Progenitor cell of endocrine pancreas (in vitro differentiated cells): ENCODE results near the gene MDP1. TPM values are rescaled to one million over a fixed set of nuclear protein-coding genes. Genes with fewer than 3 reads are reported as not detected.
A peak's percentile ranks its signal among the peaks of the same experiment; 100 is the strongest.

Experiments
- DNase-seq: peaks from one replicate; pipeline ENCODE4 v3.0.0; 2021; ENCODE audit warnings: low spot score; ENCODE audit not compliant: unreplicated experiment
- H3K27ac Mint-ChIP-seq: 2 replicates; pipeline ENCODE4 v1.8.0; 2021; ENCODE audit warnings: mild to moderate bottlenecking, moderate library complexity, mixed read lengths
- H3K27me3 Mint-ChIP-seq: 2 replicates; pipeline ENCODE4 v1.8.0; 2021; ENCODE audit warnings: mixed read lengths
- H3K36me3 Mint-ChIP-seq: 2 replicates; pipeline ENCODE4 v1.8.0; 2022; ENCODE audit warnings: mixed read lengths; ENCODE audit not compliant: insufficient read depth
- H3K4me1 Mint-ChIP-seq: 2 replicates; pipeline ENCODE4 v1.8.0; 2021; ENCODE audit warnings: low read depth, mixed read lengths
- H3K4me3 Mint-ChIP-seq: 2 replicates; pipeline ENCODE4 v1.8.0; 2021; ENCODE audit warnings: low read depth, mild to moderate bottlenecking, moderate library complexity, mixed read lengths
- H3K9me3 Mint-ChIP-seq: 2 replicates; pipeline ENCODE4 v1.8.0; 2021; ENCODE audit warnings: low read depth, mixed read lengths
- CTCF ChIP-seq: fragments of 200-600 bp; sonication (generic); IDR thresholded peaks from one replicate; pipeline ENCODE4 v1.5.0; 2021; ENCODE audit warnings: antibody characterized with exemption, mild to moderate bottlenecking; ENCODE audit not compliant: unreplicated experiment
- total RNA-seq: library from RNA; stranded (reverse); gene quantifications from 2 replicates; pipeline ENCODE4 v1.2.1, GENCODE V29; 2021

MDP1 gene
- total RNA-seq, 1 donor from 2014 or later, result 15.2 TPM

DNA sequence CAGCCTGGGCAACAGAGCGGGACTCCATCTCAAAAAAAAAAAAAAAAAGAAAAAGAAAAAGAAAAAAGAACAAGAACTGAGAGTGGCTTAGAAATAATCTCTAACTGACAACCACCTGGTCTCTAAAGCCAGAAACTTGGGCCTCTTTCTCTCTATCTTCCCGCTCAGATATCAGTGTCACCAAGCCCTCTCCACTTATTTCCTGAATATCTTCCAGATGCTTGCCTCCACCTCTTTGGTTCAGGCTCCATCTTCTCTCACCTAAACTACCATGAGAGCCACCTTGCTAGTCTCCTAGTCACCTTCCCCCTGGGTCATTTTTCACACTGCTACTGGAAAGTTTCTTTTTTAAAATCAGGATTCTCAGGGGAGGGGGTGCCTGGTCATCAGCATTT is 18.8 kb downstream of the MDP1 start:
- DNase-seq, result no peak
- H3K9me3 Mint-ChIP-seq, result peaks cover 5% of the 10 kb centered on the region
- peaks cover 17% of the 10 kb centered on the region for H3K4me1 Mint-ChIP-seq
- H3K36me3 Mint-ChIP-seq, result peaks cover 26% of the 10 kb centered on the region
- TF ChIP-seq CTCF, result no peak
- peak overlapping the region; percentile 88 for H3K27ac Mint-ChIP-seq
- H3K27me3 Mint-ChIP-seq, result no peaks in the 10 kb centered on the region
- H3K4me3 Mint-ChIP-seq, result peak overlapping the region; percentile 91

DNA sequence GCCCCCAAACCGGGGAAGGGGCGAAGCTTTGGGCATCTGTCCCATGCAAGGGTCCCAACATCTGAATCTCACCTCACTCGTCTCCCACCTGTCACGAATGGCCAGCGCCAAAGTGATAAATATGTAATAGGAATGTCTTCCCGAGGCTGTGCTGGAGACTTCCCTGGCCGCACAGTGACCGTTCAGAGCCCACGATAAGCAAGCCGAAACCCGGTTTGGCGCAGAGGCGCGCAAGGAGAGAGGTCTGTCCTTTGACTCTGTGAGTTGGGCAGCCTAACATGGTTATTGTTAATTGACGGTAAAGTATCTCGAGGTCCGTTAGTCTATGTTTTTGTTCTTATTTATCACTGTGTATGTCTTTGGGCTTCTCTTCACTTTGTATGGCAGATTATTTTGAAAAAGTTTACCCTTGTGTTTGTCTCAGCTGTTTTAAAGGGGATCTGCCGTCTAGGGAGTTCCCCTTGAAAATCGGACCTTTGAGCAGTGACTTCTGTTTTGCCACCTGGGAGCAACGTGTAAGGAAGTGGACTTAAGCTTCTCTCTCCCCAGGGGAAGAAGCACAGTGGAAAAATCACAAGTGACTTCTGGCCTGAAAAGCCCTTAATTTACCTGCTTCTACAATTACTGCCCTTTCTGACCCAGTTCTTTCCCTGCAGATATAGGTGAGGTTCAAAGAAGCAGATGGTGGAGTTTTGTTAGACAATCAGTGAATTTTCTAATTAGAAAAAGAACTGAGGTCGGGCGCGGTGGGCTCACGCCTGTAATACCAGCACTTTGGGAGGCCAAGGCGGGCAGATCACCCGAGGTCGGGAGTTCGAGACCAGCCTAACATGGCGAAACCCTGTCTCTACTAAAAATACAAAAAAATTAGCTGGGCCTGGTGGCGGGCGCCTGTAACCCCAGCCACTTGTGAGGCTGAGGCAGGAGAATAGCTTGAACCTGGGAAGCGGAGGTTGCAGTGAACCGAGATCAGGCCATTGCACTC is 19.5 kb downstream of the MDP1 start:
- peaks cover 17% of the 10 kb centered on the region for H3K4me1 Mint-ChIP-seq
- H3K27ac Mint-ChIP-seq, result peak overlapping the region; percentile 97
- peaks cover 23% of the 10 kb centered on the region for H3K36me3 Mint-ChIP-seq
- no peaks in the 10 kb centered on the region for H3K27me3 Mint-ChIP-seq
- no peak for DNase-seq
- H3K4me3 Mint-ChIP-seq, result peak overlapping the region; percentile 91
- peaks cover under 1% of the 10 kb centered on the region for H3K9me3 Mint-ChIP-seq
- no peak for TF ChIP-seq CTCF

DNA sequence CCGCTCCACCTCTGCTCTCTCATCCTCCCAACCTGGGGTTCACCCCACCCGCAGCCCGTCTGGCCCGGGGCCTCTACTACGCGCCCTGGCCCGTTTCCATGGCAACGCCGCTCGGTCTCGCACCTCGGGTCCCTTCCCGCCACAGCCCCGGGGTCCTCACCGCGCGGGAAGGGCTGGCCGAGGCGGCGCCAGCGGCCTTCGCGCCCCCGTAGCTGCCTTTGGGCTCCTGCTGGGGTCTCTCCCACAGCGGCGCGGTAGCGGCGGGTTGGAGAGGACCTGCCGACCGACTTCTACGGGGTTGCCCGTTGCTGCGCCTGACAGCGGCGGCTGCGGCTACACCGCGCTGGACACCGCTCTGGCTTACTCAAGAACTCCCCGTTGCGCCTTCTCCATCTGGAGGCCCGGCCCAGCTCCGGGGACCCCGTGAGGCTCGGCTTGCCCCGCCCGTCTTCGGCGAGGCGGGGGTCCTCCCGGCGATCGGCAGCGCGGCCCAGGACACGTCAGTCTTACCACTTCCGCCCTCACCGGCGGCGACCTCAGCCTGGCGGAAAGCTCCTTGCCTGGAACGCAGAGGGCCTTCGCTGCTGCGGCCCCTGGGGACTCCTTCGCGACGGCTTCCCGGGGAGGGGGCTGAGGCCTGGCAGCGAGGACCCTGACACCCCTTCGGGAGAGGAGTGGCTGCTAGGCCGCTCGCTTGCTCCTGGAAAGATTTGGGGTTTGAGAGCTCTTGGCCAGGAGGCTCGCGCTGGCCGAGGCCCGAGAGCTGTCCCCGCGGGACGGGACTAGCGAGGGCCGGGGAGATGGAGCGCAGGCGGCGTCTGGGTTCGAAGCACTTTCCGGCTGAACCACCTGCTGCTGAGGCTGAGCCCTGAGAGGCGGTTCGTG is 20.4 kb downstream of the MDP1 start, which contains the start of gene TM9SF1:
Gene TM9SF1 (minus strand): TSS at position 256 of the 885 bp plus-strand sequence. CDS start 422 bp downstream, outside the sequence.
- peak within 1 kb of the TSS; percentile 91 for H3K4me3 Mint-ChIP-seq
- TF ChIP-seq CTCF, result no peak
- H3K4me1 Mint-ChIP-seq, result peaks cover 17% of the 10 kb centered on the region
- H3K27ac Mint-ChIP-seq, result peak within 1 kb of the TSS; percentile 97
- no peaks in the 10 kb centered on the region for H3K9me3 Mint-ChIP-seq
- H3K36me3 Mint-ChIP-seq, result peaks cover 24% of the 10 kb centered on the region
- H3K27me3 Mint-ChIP-seq, result no peaks in the 10 kb centered on the region
- DNase-seq, result peak; percentile 63

GRCh38 chr14:24194873-24195185 is 21.0 kb downstream of the MDP1 start:
- H3K4me3 Mint-ChIP-seq, result peak overlapping the region; percentile 91
- H3K4me1 Mint-ChIP-seq, result peaks cover 17% of the 10 kb centered on the region
- peaks cover 23% of the 10 kb centered on the region for H3K36me3 Mint-ChIP-seq
- DNase-seq, result no peak
- H3K9me3 Mint-ChIP-seq, result no peaks in the 10 kb centered on the region
- no peaks in the 10 kb centered on the region for H3K27me3 Mint-ChIP-seq
- no peak for TF ChIP-seq CTCF
- peak overlapping the region; percentile 77 for H3K27ac Mint-ChIP-seq

DNA sequence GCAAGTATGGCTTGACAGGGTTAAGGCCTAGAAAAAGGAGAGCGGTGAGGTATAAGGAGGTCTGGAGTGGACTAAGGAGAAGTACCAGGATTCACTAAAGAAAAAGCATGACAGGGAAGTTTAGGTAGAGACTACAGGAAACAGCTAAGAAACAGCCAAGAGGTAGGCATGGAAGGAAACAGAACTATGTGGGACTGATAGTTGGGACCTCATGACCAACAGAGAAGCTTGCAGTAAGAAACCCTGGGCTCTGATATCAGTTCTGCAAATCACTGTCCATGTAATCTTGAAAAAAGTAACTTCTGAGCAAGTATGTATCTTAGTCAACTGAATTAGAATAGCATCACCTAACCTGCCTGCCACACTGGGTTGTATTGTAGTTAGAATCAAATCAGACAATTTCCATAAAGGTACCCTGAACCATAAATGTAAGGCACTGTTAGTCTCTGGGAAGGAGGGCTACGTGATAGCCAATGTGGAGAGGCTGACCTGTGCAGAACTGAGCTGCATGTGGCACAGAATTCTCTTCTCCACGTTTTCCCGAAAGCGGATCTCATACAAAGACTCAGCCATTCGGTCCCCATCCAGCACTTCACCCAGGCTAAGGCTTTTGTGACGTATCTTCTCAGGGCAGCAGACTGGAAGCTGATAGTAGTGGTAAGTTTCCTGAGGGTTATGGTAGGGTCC is 21.5 kb downstream of the MDP1 start:
- Mint-ChIP-seq H3K27me3 (no peaks in the 10 kb centered on the region), H3K4me1 (peaks cover 18% of the 10 kb centered on the region), H3K9me3 (no peaks in the 10 kb centered on the region), H3K4me3 (peak overlapping the region; percentile 91), H3K27ac (no peak overlapping the region), H3K36me3 (peaks cover 22% of the 10 kb centered on the region)
- DNase-seq, result no peak
- TF ChIP-seq CTCF, result no peak
